Measurements from ENCODE around the gene MYO10.
"Not testable (repeated sequence)": the region's sequence is repeated elsewhere in the genome, so short reads cannot be mapped to it uniquely, and the experiment has no call there.

Gene MYO10

DNA sequence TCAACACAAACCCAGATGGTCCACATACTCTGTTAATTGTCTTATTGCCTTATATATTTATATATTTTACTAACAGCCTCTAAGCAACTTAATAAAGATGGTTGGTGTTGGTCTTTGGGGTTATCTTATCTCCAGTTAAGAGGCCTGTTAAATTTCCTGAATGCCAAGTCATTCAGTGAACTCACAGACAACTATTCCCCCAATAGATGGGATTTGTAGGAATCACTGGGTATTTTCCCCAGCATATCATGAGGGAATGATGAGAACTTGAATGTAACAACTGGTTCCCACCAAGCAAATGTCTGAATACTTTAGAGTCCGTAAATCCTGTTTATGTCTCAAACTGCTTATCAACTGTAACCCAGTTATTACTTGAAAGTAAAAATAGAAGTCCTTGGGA, 276.6 kb downstream of the MYO10 start:
- no peak for DNase-seq

DNA sequence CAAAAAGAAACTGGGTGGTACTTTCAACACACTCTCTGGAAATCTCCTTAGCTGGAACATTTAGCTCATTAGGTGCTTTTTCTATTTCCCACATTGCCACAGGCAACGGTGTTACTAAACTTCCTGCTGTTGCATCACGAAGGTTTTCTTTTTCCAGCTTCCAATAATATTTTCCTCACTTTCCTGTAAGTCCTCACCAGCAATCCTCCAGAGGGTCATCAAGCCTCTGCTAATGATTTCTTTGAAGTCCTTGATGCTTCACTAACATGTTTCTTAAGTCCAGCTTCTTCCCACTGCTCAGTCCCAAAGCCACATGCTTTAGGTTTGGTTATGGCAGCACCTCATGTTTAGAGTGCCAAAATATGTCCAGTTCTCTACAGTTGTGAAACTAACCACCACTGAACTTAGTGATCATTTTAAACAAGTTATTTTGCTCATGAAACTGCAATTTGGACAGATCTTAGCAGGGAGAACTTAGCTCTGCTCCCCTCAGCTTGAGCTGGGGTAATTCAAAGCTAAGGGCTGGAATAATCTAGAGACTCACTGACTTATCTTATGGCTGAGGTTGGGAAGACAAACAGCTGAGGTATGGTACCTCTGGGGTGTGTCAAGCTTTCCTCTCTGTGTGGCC, 279.4 kb downstream of the MYO10 start:
- DNase-seq, result no peak

DNA sequence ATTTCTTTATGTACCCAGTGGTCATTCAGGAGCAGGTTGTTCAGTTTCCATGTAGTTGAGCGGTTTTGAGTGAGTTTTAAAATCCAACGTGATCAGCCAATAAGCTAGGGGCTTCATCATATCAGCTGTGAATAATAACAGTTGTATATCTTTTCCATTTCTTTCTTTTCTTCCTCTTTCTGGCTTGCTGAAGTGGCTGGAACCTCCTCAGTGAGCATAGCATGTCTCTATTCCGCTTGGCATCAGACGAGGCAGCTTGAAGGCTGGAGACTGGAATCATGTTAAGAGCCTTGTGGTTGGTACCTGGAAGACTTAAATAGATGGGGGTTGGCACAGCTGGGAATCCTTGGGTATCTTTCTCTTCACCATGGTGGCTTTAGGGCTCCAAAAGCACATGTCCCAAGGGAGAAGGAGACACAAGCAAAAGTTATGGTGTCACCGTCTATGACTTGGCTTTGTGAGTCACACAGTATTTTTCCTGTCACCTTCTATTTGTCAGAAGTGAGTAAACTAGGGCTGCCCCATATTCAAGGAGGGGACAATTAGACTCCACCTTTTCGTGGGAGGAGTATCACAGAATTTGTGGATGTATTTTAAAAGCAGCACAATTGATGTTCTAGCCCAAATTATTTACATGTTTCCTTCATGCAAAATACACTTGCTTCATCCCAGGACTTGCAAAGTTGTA, 281.3 kb downstream of the MYO10 start:
- no peak for DNase-seq

DNA sequence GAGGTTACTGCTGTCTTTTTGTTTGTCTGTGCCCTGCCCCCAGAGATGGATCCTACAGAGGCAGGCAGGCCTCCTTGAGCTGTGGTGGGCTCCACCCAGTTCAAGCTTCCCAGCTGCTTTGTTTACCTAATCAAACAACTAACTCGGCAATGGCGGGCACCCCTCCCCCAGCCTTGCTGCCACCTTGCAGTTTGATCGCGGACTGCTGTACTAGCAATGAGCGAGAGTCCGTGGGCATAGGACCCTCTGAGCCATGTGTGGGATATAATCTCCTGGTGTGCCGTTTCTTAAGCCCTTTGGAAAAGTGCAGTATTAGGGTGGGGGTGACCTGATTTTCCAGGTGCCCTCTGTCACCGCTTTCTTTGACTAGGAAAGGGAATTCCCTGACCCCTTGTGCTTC, 287.3 kb downstream of the MYO10 start:
- DNase-seq, result not testable (repeated sequence)

DNA sequence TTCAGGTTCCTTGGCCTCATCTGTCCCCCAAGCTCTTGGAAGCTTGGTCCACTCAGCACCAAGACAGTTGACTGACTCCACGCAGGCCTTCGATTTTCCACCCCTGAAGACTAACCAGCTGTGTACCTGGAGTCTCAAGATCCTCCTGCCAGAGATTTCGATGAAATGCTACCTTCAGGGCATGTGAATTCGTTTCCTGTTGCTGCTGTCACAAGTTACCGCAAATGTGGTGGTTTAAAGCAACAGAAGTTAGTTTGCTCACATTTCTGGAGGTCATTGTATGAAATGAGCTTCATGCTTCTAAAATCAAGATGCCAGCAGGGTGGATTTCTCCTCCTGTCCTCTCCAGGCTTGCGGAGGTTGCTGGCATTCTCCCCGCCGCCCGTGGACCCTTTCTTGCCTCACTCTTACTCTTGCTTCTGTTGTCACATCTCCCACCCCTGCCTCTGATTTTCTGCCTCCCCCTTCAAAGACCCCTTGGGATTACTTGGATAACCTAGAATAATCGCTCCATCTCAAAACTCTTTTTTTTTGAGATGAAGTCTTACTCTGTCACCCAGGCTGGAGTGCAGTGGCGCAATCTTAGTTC, 291.7 kb downstream of the MYO10 start:
- no peak for DNase-seq

DNA sequence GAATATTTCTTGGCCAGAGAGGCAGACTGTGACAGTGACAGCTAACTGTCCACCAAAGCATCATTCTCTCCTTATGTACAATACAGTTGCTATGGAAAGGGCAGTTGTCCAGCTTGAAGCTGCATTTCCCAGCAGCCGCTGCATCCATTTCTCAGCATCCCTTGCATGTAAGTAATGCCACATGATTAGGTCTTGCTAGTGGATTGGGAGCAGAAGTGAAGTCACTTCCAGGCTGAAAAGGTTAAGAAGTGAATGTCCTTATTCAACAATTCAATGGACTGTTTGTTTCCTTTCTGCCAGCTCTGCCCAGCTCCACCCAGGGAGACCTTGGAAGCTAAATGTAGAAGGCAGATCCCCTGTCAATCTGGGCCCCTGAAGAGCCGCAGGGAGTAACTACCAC, 293.2 kb downstream of the MYO10 start:
- no peak for DNase-seq

DNA sequence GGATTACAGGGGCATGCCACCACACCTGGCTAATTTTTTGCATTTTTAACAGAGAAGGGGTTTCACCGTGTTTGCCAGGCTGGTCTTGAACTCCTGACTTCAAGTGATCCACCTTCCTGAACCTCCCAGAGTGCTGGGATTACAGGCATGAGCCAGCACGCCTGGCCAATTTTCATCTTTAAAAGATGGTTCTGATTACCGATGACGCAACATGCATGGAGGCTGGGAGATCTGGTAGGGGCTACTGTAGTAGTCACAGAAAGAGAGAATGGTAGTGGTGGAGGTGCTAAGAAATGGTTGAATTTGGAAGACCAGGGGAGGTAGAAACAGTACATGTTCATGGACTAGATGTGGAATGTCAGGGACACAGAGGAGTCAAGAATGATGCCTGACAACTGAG, 296.9 kb downstream of the MYO10 start:
- no peak for DNase-seq

DNA sequence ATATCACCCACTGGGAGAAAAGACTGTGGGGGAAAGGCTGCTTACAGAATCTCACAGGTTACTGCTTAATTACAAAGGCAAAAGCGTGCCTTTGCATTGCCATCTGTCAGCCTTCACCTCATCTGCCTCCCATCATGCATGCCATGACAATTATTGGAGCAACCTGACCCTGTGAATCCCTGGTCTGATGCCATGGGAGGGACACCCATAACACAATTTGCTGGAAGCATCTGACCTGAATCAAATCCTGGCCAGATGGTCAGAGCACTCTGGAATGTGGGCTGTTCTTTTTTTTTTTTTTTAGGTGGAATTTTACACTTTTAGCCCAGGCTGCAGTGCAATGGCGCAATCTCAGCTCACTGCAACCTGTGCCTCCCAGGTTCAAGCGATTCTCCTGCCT, 307.7 kb downstream of the MYO10 start:
- DNase-seq, result no peak

DNA sequence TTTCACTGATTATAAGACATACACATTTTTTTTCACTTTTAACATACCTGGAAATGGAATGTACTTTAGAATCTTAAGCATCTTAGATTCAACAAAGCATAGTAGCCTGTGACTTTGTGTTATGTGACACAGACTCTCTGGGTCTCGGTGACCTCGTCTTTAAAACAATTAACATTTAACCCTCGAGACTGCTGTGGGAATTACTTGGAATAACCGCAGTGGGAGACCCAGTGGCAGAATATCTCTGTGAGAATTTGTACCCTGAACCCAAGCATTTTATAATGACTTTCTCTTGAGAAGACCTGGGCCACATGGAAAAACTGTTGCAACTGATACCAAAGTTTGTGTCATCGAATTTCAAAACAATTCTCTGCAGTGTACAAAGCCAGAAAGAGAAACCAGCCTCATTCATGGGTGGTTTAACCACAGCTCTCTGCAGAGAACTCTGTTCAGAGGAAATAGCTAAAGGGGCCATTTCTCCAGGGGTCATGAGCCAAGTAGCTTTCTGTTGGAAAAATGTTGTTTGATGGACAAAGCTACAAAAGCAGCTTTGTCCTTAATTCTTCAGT, 309.3 kb downstream of the MYO10 start:
- no peak for DNase-seq

DNA sequence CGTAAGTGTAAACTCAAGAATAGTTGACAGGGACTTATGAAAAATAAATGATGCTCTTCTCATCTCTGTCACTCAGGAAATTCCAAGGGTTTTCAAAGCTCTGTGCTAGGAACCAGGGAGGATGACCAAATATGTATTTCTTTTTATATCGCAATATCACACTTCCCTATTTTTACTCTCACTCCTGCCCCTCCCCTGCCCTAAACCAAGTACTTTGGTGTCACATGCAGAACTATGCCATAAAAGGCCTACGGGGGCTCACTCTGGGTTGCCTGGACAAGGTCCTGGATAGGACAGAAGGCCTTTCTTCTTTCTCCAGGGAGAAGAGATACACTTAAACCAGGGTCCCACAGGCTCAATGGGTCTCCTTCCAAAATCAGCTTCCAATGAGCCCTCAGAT, 311.0 kb downstream of the MYO10 start:
- DNase-seq, result no peak

DNA sequence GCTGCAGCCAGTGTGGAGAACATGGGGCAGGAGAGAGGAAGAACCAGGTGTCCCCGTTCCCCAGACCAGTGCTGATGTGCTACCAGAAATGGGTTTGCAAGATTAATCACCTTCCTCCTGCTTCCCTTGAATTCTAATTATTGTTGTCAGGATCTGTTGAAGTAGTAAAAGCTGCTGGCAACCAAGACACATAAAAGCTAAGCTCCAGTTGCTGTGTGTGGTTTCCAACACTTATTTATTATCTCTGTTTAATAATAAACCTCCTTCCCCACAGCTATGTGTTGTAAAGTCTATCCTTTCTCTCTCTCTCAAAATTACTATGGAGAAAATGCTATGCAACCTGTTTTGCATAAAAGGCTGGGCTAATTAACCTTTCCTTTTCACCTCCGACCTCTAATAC, 317.0 kb downstream of the MYO10 start:
- no peak for DNase-seq

DNA sequence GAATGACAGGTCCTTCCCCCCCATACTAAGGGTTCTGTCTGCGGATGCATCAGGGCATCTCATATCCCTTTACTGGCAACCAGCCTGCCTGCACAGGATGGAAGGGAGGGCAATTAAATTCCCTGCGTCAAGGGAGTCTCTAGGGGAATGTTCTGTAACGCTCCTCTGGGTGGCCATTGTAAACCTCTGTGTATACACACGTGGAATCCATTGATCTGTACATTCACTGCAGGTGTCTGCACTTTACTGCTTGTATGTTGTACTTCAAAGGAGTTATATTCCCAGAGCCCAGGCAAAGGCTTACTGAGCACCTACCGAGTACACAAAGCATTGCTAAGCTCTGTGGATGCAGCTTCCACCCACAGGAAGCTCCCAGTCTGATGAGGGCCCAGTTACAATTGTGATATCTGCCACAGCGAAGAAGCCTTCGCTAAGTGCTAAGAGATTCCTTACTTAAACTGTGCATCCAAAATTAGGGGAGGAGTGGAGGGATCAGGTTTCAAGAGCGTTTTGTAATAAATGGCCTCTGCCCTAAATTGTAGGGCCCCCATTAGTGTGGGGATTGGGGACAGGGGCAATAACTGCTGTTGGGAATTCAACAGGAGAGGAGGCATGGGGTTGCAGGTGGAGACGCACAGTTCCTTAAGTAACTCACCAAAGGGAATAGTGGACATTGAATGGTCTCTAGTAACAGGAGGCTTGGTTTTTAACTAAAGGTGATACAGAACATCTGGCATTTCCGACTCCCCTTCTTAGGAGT, 317.8 kb downstream of the MYO10 start:
- DNase-seq, result no peak

DNA sequence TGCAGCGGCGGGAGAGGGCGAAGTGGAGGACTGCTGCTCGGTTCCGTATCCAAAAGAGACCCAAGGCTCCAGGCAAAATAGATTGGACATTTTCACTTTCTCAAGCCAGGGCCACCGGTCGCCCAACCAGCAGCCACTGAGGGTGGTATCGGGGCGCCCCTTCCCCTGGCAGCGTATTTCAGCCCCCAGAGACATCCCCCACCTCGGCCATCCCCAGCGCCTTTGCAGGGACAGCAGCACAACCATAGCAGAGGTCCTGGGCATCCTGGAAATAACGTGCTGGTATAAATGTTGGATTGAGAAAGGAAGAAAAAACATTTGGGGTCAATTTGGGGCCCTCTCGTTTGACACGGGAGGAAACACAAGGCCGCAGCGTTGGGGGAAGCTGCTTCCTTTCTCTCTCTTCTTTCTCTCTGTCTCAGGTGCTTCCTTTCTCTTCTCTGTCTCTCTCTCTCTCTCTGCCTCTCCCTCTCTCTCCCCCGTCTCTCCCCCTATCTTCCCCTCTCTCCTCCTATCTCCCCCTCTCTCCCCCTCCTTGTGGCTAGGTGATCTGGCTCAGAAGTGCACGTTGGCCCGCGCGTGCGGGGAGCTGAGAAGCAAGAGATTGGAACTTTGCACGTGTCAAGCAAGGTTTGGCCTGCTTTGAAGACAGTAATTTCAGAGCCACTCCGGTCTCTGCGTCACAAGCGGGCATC, 318.7 kb downstream of the MYO10 start:
- no peak for DNase-seq

DNA sequence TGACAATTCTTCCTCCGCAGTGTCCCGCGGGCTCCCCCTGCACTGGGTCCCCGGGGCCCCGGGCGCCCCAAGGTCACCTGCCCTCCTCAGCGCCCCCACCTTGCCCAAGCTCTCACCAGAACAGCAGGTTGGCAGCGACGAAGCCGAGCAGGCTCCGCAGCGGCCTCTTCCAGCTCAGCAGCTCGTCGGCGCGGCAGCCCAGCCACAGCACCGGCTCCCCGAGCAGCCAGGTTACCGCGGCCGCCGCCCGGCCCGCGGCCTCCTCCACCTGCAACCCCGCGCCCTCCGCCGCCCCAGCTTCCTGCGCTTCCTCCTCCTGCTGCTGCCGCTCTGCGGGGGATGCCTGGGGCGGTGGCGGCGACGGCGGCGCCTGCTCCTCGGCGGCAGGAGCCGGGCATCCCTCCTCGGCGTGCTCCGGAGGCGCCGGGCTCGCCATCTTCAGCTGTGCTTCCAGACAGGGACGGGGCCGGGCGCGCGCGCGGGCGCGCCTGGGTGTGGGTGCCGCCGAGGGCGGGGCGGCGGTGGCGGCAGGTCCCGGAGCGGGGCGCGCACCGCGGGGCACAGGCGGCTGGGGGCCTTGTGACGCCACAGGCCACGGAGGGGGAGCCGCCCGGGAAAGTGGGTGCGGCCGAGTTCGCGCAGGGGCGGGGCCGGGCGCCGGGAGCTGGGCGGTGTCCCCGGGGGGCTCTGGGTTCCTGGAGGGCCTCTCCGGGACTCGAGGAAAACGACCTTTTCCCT, 319.4 kb downstream of the MYO10 start, which contains the start of gene RETREG1:
Gene RETREG1 (minus strand): TSS at position 462 of the 738 bp plus-strand sequence. CDS start 26 bp downstream, at position 436.
- DNase-seq, result no peak

DNA sequence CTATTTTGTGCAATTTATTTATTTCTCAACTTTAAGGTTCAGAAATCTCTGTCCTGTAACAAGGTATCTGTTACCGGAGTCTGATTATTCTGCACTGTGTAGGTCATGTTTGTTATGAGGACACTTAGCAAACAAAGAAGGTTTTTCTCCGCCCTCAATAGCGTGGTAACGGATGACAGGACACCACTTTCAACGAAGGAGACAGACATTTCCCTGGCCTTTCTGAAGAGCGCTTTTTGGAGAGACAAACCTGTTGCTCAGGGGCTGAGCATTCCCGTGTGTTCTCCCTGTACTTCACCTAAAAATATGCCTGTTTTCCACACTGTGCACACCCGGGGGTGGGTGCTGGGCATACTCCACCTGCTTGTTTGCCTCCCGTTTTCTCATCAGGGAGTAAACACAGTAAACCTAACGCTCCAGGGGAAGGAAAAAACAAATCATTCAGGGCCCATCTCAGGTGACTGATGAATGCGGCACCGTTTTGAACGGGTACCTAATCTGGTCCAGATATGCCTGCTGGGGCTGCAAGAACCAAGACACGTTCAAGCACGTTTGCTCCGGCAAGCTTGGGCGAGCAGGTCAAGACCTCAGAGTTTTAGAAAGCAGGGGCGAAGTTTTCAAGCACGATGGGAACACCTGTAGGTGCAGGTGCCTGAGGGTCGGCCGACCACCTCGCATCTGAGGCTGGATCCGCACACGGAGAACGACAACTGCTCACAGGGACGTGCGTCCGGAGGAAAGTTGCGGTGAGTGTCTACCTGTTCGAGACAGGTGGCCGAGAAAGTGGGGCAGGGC, 320.1 kb downstream of the MYO10 start:
- DNase-seq, result no peak

DNA sequence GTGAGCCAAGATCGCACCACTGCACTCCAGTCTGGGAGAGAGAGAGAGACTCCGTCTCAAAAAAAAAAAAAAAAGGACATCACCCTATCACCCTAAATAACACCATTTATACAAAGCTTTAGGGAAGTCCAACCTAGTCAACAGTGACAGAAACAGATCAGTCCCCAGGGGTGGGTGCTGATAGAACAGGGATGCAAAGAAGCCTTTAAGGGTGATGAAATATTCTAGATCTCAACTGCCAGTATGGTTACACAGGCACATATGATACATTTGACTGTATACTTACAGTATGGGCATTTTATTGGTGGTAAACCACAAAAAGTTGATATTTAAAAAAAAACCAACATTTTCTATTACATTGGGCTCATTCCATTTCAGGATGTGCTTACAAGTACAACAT, 324.1 kb downstream of the MYO10 start:
- DNase-seq, result no peak

Data from GF-D8 (cell line).